ENCODE data around the gene DMTF1.

DMTF1 gene

DNA sequence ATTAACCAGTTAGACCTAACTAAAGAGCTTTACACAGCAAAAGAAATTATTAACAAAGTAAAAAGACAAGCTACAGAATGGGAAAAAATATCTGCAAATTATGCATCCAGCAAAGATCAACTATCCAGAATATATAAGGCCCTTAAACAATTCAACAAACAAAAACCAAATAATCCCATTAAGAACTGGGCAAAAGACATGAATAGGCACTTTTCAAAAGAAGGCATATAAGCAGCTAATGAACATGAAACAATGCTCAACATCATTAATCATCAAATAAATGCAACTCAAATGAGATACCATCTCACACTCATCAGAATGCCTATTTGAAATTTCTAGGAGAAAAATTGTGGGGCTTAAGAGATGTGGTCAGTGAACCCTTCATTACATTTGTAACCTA lies 15.0 kb upstream of the DMTF1 start:
- Histone ChIP-seq H3K9me2 (replicated peaks; ENCODE audit: insufficient read depth, low read length) (no peaks in the 10 kb centered on the region), H3K4me3 (ENCODE audit: insufficient read depth, low read length, poor library complexity, severe bottlenecking) (no peak overlapping the region), H3K79me2 (ENCODE audit: insufficient read depth, low read length) (no peaks in the 10 kb centered on the region), H3K27ac (ENCODE audit: low read depth, low read length) (no peak overlapping the region), H2AFZ (ENCODE audit: low read depth, low read length, severe bottlenecking) (no peak overlapping the region), H3K4me2 (ENCODE audit: low read depth, low read length, poor library complexity, severe bottlenecking) (no peak overlapping the region), H3K9me3 (ENCODE audit: insufficient read depth, low read length) (no peaks in the 10 kb centered on the region), H3K9ac (ENCODE audit: low read length) (no peak overlapping the region), H4K20me1 (ENCODE audit: low read depth, low read length) (no peaks in the 10 kb centered on the region), H3K36me3 (ENCODE audit: low read length) (no peaks in the 10 kb centered on the region), H3K27me3 (ENCODE audit: low read length) (no peaks in the 10 kb centered on the region), H3F3A (ENCODE audit: insufficient read depth) (no peaks in the 10 kb centered on the region)
- TF ChIP-seq, protein P1, sequence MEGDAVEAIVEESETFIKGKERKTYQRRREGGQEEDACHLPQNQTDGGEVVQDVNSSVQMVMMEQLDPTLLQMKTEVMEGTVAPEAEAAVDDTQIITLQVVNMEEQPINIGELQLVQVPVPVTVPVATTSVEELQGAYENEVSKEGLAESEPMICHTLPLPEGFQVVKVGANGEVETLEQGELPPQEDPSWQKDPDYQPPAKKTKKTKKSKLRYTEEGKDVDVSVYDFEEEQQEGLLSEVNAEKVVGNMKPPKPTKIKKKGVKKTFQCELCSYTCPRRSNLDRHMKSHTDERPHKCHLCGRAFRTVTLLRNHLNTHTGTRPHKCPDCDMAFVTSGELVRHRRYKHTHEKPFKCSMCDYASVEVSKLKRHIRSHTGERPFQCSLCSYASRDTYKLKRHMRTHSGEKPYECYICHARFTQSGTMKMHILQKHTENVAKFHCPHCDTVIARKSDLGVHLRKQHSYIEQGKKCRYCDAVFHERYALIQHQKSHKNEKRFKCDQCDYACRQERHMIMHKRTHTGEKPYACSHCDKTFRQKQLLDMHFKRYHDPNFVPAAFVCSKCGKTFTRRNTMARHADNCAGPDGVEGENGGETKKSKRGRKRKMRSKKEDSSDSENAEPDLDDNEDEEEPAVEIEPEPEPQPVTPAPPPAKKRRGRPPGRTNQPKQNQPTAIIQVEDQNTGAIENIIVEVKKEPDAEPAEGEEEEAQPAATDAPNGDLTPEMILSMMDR (IDR thresholded peaks at IDR 0.05; ENCODE audit: insufficient read depth, low read length, poor library complexity, severe bottlenecking): no peak
- TF ChIP-seq EZH2phosphoT487 (conservative IDR thresholded peaks at IDR 0.05; ENCODE audit: low read length): no peak

DNA sequence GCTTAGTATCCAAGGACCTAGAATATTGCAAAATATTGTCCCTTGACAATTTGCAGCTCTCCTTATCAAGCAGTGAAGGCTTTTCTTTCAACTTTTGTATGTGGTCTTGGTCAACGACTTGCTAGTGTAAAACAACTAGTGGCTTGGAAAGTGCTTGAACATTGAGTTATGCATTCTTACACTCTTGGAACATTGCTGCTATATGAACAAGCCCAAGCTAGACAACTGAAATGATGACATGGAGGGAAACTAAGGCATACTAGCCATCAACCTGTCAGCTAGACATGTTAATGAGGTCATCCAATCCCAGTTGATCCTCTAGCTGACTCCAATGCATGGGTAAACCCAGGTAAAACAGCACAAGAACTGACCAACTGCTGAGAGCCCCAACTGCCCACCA lies 12.7 kb upstream of the DMTF1 start:
- H3K4me2 ChIP-seq (ENCODE audit: low read depth, low read length, poor library complexity, severe bottlenecking): no peak overlapping the region

DNA sequence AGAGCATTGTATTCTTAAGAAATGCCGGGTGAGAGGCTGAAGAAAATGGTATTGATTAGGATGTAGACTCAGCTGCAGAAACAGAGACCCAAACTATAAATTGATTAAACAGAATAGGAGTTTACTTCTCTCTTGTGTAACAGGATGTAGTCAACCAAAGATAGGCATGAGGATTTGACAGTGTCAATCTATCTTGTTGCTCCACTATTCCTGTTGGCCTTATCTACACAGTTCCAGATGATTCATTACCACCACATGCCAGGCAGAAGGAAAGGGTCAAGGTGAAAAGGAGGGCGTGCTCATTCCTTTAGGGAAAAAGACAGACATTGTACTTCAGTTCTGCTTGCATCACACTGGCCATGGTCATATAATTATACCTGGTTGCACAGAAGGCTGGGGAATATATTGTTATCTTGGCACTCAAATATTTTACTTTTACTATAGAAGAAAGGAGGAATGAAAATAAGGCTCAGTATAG lies 11.9 kb upstream of the DMTF1 start:
- no peak overlapping the region for H3K4me2 ChIP-seq (ENCODE audit: low read depth, low read length, poor library complexity, severe bottlenecking)
- H3K27ac ChIP-seq (ENCODE audit: low read depth, low read length): no peak overlapping the region
- no peaks in the 10 kb centered on the region for H4K20me1 ChIP-seq (ENCODE audit: low read depth, low read length)
- H3K9me2 ChIP-seq (replicated peaks; ENCODE audit: insufficient read depth, low read length): no peaks in the 10 kb centered on the region
- H3K4me3 ChIP-seq (ENCODE audit: insufficient read depth, low read length, poor library complexity, severe bottlenecking): no peak overlapping the region
- no peak overlapping the region for H3K9ac ChIP-seq (ENCODE audit: low read length)
- H3K9me3 ChIP-seq (ENCODE audit: insufficient read depth, low read length): no peaks in the 10 kb centered on the region
- H3K36me3 ChIP-seq (ENCODE audit: low read length): no peaks in the 10 kb centered on the region
- no peaks in the 10 kb centered on the region for H3K79me2 ChIP-seq (ENCODE audit: insufficient read depth, low read length)
- no peaks in the 10 kb centered on the region for H3F3A ChIP-seq (ENCODE audit: insufficient read depth)
- no peak overlapping the region for H2AFZ ChIP-seq (ENCODE audit: low read depth, low read length, severe bottlenecking)
- no peaks in the 10 kb centered on the region for H3K27me3 ChIP-seq (ENCODE audit: low read length)
- TF ChIP-seq, protein P1 (IDR thresholded peaks at IDR 0.05; ENCODE audit: insufficient read depth, low read length, poor library complexity, severe bottlenecking): no peak
- no peak for TF ChIP-seq EZH2phosphoT487 (conservative IDR thresholded peaks at IDR 0.05; ENCODE audit: low read length)

More for the DNA sequence above, 12.7 kb upstream of the DMTF1 start:
- no peak overlapping the region for H3K9ac ChIP-seq (ENCODE audit: low read length)
- no peaks in the 10 kb centered on the region for H3K36me3 ChIP-seq (ENCODE audit: low read length)
- H2AFZ ChIP-seq (ENCODE audit: low read depth, low read length, severe bottlenecking): no peak overlapping the region
- TF ChIP-seq, protein P1 (IDR thresholded peaks at IDR 0.05; ENCODE audit: insufficient read depth, low read length, poor library complexity, severe bottlenecking): no peak
- TF ChIP-seq EZH2phosphoT487 (conservative IDR thresholded peaks at IDR 0.05; ENCODE audit: low read length): no peak
- no peaks in the 10 kb centered on the region for H3K79me2 ChIP-seq (ENCODE audit: insufficient read depth, low read length)
- no peaks in the 10 kb centered on the region for H3K27me3 ChIP-seq (ENCODE audit: low read length)
- no peak overlapping the region for H3K4me3 ChIP-seq (ENCODE audit: insufficient read depth, low read length, poor library complexity, severe bottlenecking)
- H3F3A ChIP-seq (ENCODE audit: insufficient read depth): no peaks in the 10 kb centered on the region
- H3K9me3 ChIP-seq (ENCODE audit: insufficient read depth, low read length): no peaks in the 10 kb centered on the region
- H3K9me2 ChIP-seq (replicated peaks; ENCODE audit: insufficient read depth, low read length): no peaks in the 10 kb centered on the region
- no peak overlapping the region for H3K27ac ChIP-seq (ENCODE audit: low read depth, low read length)
- no peaks in the 10 kb centered on the region for H4K20me1 ChIP-seq (ENCODE audit: low read depth, low read length)

Data from SU-DHL-6 (cell line).